Measurements from ENCODE around the gene CCNI2.

CCNI2 gene, protein sequence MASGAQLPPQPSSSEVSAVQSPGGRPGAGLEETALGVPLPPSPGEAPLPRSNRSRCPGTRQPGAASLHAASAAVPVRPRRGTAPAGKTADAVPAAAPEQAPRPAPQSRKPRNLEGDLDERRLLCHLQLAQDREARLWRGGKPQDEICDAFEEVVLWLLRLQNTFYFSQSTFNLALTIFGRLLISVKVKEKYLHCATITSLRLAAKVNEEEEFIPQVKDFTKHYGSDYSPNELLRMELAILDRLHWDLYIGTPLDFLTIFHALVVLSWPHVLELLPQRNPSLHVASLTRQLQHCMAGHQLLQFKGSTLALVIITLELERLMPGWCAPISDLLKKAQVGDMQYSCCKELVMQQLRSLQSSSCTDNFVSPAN

DNA sequence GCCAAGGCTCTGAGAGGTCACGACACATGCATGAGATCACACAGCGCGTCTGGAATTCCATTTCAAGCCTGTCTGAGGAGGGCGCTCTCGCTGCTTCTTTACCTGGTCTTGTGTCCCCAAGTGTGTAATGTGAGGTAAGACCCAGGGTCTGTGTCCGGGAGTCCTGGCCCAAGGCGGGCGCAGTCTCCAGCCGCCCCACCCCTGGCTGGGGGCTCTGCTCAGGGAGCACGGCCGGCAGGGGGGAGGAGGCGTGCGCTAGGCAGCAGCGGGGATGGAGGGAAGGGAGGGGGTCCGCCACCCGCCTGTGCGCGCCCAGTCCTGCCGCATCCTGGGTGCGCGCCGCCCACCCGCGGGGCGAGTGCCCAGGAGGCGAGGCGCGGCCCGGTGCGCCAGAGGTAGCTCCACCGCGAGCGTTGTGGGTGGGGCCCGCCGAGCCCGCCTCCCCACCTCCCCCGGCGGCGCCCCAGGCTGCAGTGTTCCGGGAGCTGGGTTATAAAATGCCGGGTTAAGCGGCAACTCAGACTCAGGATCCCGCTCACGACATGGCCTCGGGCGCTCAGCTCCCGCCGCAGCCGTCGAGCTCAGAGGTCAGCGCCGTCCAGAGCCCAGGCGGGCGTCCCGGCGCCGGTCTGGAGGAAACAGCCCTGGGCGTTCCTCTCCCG lies at the start of gene CCNI2:
Gene CCNI2, plus strand, starts transcription at position 473 of the 662 bp plus-strand sequence. Its CDS starts 70 bp downstream, at position 543.
- no peak for DNase-seq

DNA sequence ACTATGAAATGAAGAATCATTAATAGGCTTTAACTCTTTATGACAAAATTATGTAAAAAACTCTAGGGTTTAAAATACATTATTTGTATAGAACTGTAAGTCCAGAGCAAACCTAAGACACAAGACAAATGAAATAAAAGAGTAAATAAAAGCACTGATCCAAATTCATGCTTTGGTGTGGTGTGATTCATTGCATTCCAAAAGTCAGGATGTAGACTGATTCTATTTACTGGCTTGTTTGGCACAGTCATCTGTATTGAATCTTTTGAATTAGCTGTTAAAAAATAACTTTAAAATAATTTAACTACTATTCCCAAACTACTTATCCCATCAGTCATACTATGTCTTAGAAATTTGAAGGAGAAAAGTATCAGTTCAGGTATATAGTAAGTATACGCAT lies 42.4 kb upstream of the CCNI2 start:
- no peak for DNase-seq

DNA sequence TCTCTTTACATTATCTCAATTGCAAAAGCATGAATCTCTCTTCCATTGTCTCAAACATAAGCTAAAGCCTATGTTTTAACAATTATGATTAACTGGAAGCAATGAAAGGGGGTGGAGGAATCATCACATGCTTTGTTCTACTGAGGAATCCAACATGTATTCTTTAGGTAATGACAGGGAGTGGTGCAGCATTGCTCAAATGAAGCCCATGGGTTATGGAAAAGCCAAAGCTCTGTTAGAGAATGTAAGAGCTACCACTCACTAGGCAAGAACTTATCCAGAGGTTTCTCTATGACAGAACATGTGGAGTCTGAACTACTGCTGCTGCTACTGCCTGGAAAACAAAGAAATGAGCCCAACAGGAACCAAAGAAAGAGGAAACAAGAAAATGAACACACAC lies 38.6 kb upstream of the CCNI2 start:
- DNase-seq: no peak

DNA sequence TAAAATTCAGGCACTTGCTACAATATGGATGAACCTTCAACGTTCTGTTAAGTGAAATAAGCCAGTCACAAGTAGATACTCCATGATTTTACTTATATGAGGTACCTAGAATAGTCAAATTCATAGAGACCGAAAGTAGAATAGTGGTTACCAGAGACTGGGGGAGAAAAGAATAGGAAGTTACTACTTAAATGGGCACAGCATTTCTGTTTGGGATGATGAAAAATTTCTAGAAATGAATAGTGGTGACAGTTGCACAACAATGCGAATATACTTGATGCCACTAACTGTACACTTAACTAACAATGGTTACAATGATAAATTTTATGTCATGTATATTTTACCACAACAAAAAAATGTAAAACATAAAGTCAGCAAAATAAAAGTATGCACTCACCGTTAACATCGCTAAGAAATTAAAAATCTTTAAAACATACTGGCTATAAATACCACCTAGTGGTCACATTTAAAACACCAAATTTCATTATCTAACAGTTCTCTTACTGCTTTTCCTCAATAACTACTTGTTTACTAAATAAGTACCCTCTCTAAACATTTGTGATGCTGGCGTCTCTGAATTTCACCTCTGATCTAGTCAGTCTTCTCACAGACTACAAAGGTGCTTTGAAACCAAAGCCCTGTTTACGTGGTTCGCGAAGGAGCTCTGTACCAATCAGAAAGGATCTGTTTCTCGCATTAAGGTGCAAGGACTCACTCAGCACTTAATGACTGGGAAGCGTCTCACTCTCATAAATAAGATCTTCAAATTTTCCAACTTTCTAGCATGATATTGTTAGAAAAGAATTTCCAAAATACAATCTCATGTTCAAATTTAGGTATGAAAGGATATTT lies 32.5 kb upstream of the CCNI2 start:
- DNase-seq: no peak

DNA sequence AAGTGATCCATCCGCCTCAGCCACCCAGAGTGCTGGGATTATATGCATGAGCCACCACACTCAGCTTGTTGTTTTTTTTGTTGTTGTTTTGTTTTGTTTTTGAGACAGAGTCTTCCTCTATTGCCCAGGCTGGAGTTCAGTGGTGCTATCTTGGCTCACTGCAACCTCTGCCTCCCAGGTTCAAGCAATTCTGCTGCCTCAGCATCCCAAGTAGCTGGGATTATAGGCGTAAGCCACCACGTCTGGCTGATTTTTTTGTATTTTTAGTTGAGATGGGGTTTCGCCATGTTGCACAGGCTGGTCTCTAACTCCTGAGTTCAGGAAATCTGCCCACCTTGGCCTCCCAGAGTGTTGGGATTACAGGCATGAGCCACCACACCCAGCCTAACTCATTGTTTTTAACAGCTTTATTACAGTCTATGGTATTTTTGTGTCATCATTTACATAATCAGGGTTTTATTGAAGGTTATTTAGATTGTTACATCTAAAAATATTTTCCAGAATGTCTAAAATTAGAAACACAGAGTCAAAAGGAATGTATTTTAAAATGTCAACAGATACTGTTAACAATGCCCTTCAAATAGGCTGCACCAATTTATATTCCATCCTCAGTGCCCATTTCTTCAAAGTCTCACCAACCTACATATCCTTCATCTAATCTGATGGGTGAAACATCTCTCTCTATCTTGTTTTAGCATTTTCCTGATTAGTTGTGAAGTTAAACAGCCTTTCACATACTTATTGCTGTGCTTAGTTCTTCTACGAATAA lies 28.5 kb upstream of the CCNI2 start:
- DNase-seq: no peak

DNA sequence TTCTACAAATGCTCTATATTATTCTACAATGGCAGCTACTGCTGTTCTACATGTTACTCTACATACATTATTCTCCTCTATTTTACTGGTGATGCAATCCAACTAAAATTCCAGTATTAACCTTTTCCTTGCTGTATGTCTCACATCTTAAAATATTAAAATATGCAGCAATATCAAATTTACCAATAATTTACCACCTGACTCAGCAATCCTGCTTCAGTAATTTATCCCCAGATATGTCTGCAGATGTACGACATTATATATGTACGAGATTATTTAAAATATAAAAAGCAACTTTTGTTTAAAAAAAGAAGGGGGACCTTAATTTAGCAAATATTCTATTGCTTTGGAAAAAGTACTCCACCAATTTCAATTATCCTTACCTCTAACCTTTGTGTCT lies 21.5 kb upstream of the CCNI2 start:
- DNase-seq: no peak

DNA sequence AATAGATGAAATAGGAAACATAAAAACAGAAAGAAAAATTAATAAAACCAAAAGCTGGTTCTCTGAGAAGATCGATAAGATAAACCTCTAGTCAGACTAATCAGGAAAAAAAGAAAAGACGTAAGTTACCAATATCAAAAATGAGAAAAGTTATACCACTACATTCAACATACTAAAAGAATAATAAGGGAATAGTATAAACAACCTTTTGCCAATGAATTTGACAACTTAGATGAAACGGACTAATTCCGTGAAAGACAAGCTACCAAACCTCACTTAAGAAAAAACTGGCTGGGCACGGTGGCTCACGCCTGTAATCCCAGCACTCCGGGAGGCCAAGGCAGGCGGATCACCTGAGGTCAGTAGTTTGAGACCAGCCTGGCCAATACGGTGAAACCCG lies 17.3 kb upstream of the CCNI2 start:
- DNase-seq: no peak

DNA sequence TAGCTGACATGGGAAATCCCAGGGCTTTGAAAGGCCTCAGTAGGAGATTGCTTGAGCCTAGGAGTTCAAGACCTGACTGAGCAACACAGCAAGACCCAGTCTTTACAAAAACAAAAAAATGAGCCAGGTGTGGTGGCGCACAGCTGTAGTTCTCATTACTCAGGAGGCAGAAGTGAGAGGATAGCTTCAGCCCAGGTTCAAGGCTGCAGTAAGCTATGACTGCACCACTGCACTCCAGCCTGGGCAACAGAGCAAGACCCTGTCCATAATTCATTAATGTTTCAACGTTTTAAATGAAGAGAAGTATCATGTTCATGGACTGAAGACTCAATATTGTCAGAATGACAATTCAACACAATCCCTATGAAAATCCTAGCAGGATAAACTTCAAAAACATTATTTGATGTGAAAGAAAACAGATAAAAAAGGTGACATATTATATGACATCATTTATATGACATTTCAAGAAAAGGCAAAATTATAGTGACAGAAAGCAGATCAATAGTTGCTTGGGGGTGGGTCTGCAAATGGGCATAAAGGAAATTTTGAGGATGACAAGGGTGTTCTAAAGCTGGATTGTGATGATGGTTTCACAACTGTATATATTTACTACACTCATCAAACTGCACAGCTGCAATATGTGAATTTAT lies 13.6 kb upstream of the CCNI2 start:
- DNase-seq: no peak

DNA sequence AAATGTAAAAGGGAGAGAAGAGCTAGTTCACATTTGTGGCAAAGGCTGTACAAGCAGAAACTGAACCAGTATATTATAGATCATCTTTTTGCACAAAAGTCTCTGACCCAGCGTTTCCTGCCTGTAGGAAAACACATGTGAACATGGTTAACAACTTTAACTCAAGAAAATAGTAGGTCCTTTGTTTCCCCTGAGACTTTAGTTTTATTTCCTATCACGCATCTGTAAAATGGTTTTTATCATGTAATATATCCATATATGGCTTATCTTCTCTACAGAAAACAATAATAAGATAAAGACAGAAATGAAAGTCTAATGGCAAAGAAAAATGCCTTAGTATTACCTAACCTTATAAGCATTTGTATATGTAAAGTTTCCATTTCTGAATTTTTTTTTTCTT lies 12.5 kb upstream of the CCNI2 start:
- DNase-seq: no peak

DNA sequence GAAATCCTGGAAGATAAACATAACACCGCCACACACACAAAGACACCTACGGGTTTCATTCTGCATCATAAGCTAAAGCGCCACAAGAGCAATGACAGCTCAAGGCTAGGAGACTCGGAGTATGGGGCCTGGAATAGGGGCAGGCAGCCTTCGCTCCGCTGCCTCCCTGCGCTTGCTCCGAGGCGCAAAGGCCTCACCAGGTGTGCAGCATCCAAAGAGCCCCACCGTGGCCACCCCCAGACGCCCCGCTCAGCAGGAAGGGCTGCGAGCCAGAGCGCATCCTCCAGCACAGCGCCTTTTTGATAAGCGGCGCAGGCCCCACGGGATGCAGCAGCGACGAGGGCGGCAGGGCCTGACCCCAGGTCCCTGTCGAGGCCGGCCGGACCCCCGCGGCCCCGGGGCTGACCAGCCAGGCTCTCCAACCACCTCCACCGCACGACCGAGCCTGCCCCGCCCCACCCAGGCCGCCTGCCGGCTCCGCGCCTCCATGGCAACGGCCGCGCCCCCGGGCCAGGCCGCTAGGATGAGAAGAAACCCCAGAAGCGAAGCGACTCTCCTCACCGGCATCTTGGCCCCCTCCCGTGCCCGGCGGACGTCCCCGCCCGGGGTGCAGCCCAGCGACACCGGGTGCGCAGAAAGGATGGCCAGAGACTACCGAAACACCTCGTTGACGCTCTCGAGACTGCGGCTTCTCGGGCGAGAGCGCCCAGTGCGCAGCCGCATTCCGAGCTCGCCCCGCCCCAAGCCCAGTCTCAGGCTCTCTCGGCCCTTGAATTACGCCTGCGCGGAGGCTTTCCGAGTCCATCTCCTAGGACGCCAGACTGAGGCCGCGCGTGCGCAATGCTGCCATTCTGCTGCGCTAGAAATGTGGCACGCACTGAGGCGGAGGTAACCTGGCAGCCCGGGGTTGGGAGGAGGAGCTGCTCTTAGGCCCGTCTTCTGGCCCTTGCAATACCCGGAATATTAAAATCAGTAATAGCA lies 10.1 kb upstream of the CCNI2 start, which contains the start of gene KIF3A:
Gene KIF3A, minus strand, starts transcription at position 694 of the 981 bp plus-strand sequence. Its CDS starts 127 bp downstream, at position 567.
- DNase-seq: peak; percentile 73

DNA sequence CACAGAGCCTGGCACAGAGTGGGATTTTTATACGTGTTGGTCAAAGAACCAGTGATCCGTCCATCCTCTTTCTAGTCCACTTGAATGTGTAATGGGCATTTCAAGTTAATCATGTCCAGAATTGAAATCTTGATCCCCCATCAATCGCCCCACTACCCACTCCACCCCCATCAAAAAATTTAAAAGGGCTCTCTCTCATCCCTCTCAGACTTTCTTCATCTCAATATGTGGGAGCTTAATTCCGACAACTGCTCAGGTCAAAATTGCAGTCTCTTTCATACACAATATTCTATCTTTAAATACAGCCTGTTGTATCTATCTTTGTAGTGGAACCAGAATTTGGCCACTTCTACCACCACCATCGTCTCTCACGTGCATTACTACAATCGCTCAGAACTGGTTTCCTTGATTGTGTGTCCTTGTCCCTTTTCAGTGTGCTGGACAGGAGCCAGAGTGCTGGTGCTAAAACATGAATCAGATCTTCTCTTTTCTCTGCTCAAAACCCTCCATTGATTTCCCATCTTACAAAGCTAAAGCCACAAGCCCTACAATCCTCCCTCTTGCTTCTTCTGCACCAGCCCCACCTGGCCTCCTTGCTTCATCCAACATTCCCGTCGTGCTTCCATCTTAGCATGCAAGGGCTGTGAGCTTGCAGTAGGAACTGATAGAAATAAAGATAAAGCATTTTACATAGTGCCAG lies 9.1 kb upstream of the CCNI2 start:
- no peak for DNase-seq

DNA sequence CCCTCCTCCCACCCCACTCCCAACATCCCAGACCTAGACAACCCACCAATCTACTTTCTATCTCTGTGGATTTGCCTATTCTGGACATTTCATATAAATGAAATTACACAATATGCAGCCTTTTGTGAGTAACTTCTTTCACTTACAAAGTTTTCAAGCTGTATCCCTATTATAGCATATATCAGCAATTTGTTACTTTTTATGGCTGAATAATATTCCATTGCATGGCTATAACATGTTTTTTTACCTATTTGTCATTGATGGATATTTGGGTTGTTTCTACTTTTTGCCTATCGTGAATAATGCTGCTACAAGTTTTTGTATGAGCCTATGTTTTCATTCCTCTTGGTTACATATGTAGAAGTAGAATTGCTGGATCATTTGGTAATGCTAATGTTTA lies 8.0 kb upstream of the CCNI2 start:
- DNase-seq: no peak

DNA sequence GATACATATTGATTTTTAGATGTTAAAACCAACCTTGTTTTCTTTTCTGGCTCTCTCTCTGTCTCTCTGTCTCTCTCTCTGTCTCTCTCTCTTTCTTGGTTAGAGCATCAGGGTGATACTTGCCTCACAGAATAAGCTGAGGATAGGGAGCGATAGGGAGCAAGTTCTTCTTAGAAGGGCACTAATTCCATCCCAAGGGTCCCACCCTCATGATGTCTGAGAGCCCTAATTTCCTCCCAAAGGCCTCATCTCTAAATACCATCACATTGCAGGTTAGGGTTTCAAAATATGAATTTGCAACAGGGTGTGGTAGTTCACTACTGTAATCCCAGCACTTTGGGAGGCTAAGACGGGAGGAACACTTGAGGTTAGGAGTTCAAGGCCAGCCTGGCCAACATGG lies 5.1 kb upstream of the CCNI2 start:
- DNase-seq: no peak

DNA sequence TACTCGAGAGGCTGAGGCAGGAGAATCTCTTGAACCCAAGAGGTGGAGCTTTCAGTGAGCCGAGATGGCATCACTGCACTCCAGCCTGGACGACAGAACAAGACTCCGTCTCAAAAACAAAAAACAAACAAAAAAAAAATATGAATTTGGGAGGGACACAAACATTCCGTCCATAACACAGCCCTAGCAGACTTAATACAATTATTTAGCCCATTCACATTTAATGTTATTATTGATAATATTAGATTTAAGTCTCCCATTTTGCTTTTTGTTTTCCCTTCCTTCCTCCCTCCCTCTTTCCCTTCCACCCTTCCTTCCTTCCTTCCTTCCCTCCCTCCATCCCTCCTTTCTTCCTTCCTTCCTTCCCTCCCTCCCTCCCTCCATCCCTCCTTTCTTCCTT lies 4.6 kb upstream of the CCNI2 start:
- DNase-seq: no peak

DNA sequence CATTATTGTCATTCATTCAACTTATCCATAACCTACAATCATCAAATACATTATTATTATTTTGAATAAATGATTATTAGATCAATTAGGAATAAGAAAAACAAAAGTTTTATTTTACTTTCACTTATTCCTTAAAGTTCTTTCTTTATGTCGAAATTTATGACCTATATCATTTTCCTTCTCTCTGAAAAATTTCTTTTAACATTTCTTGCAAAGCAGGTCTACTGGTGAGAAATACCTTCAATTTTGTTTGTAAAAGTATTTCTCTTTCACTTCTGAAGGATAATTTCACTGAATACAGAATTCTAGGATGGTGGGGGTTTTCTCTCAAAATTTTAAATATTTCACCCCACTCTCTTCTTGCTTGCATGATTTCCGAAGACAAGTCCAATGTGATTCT lies 2.6 kb upstream of the CCNI2 start:
- no peak for DNase-seq

DNA sequence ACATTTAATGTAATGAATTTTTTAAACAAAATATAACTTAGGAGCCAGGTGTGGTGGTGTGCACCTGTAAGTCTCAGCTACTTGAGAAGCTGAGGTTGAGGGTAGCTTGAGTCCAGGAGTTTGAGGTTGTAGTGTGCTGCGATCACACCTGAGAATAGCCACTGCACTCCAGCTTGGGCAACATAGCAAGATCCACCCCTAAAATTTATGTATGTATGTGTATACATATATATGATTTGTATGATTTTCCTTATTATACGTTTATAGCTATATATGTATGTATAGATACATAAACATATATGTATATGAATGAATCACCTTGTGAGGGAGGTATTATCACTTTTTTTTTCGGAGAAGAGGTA lies 653 bp upstream of the CCNI2 start:
- no peak for DNase-seq

DNA sequence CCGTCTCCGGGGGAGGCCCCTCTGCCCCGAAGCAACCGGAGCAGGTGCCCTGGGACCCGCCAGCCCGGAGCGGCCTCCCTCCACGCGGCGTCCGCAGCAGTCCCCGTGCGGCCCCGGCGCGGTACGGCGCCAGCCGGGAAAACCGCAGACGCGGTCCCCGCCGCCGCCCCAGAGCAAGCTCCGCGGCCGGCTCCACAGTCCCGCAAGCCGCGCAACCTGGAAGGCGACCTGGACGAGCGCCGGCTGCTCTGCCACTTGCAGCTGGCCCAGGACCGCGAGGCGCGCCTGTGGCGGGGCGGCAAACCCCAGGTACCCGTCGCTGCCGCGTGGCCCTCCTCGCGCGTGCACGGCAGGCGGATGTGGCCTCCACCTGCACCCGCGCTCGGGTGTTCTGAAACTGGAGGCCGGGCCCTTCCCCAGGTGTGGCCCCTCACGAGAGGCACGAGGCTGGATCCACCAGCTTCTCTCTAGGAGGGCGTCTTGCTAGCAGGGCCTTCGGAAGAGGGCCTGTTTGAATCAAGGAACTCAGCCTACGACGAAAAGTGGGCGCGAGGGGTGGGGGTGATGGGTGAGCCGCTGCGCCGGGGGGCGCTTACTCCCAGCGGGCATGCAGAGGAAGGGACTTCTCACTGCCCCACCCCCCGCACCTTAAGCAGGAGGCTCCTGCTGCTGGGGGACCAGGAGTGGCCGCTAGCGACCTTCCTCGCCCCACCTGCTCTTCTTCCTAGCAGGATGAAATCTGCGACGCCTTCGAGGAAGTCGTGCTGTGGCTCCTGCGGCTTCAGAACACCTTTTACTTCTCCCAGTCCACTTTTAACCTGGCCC lies 602 bp downstream of the CCNI2 start:
- no peak for DNase-seq

DNA sequence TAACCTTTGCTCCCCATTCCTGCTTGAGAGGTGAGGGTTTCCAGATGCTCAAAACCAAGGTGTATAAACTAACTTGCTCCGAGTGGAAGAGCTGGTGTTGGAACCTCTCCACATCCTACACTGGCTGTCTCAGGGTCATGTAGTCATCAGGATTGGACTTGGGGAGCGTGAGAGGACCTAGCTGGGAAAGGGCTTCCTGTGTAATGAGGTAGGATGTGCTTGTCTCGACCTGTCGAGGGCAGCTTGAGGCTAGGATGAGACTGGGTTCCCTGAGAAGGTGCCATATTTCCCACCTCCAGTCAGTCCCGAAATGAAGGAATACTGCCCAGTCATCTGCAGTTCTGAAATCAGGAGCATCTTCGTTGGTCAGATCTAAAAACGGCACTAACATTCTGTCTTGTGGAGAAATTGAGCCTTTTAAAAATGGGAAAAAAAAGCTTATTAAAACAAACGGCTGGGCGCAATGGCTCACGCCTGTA lies 1.3 kb downstream of the CCNI2 start:
- DNase-seq: no peak

DNA sequence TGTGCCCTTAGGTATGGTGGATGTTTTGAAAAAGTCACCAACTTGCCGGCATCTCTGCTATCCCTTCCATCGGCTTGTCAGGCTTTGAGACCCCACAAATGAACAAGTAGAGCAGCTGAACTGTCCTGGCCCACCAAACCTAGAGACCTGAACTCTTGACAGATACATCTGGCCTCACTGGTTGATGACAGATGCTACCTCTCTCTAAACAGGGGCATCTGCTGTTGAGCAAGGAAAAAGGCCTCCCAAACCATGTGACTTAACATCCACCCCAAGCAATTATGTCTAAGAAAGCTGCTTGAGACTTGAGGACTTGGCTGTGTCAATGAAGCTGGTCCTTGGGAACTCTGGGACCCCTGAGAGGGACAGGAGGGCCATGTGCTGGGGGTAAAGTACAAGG lies 2.3 kb downstream of the CCNI2 start:
- no peak for DNase-seq
